HepG2 (cell line): ENCODE results near the gene PLLP. TPM values are rescaled to one million over a fixed set of nuclear protein-coding genes. Genes with fewer than 3 reads are reported as not detected.
A peak's percentile ranks its signal among the peaks of the same experiment; 100 is the strongest.

Experiments
- ATF7-NPFF ChIP-seq: sonication (generic); formaldehyde crosslinking; IDR thresholded peaks from 2 replicates; pipeline ENCODE4 v1.8.1; 2023; ENCODE audit warnings: mild to moderate bottlenecking, low read depth, missing genetic modification reagents, moderate library complexity
- KLF12 ChIP-seq: sonication (generic); formaldehyde crosslinking; IDR thresholded peaks from 2 replicates; pipeline ENCODE4 v1.4.0; 2020; ENCODE audit warnings: missing genetic modification reagents, borderline replicate concordance
- PRMT3 ChIP-seq: sonication (generic); formaldehyde crosslinking; IDR thresholded peaks from 2 replicates; pipeline ENCODE4 v1.8.1; 2022; ENCODE audit warnings: low read depth, mild to moderate bottlenecking, moderate library complexity, missing genetic modification reagents, borderline replicate concordance
- RFXANK ChIP-seq: IDR thresholded peaks from 2 replicates; pipeline ENCODE4 v1.6.1; 2016
- U2AF1 ChIP-seq: fragments of 200-400 bp; formaldehyde crosslinking; optimal IDR thresholded peaks from 2 replicates; pipeline ENCODE3; 2017; ENCODE audit warnings: mild to moderate bottlenecking, low read depth, low read length
- U2AF2 ChIP-seq: fragments of 200-400 bp; formaldehyde crosslinking; IDR thresholded peaks from 2 replicates; pipeline ENCODE4 v1.6.1; 2017; ENCODE audit warnings: low read depth, mild to moderate bottlenecking, low read length
- ZNF7 ChIP-seq: IDR thresholded peaks from 2 replicates; pipeline ENCODE4 v1.6.1; 2016; ENCODE audit warnings: missing biosample characterization, missing genetic modification reagents
- ZNF724P ChIP-seq: sonication (generic); formaldehyde crosslinking; IDR thresholded peaks from 2 replicates; pipeline ENCODE4 v1.8.0; 2022; ENCODE audit warnings: missing genetic modification reagents, borderline replicate concordance
- ZNF850 ChIP-seq: sonication (generic); formaldehyde crosslinking; conservative IDR thresholded peaks from 2 replicates; pipeline ENCODE4 v1.9.0; 2021; ENCODE audit warnings: mild to moderate bottlenecking, missing genetic modification reagents
- polyA plus RNA-seq, 8 experiments: library from polyadenylated mRNA; depleted of rRNA in 3 of 8; stranded (reverse) in 7 of 8; unstranded in 1 of 8; fragments of >200 nt; fragmentation: Illumina TruSeq in 4 of 8; extraction: Trizol in 4 of 8; gene quantifications; 2 replicates each; pipeline versions ENCODE4 v1.2.1 to v1.2.3, GENCODE V29; 2011 to 2016; ENCODE audit warnings: low read depth in 4 of 8, missing spikeins in 1 of 8, mixed read lengths in 1 of 8; ENCODE audit not compliant: insufficient read depth in 1 of 8
- total RNA-seq, 5 experiments: library from RNA; depleted of rRNA; stranded (reverse); fragments of >200 nt; fragmentation: Illumina TruSeq; extraction: Trizol; gene quantifications; 2 replicates each; pipeline ENCODE4 v1.2.3, GENCODE V29; 2016; ENCODE audit warnings: low read depth in 1 of 5
- TF ChIP-seq, protein P1 (sequence below): IDR thresholded peaks from 2 replicates; pipeline ENCODE4 v1.6.1; 2016; ENCODE audit warnings: low read depth, missing genetic modification reagents, missing compliant biosample characterization
- TF ChIP-seq, protein P2 (sequence below): sonication (generic); formaldehyde crosslinking; IDR thresholded peaks from 2 replicates; pipeline ENCODE4 v1.8.0; 2022; ENCODE audit warnings: missing genetic modification reagents, mild to moderate bottlenecking, inconsistent platforms, borderline replicate concordance
- TF ChIP-seq, protein P3 (sequence below): conservative IDR thresholded peaks from 2 replicates; pipeline ENCODE4 v1.6.1; 2018; ENCODE audit warnings: missing genetic modification reagents
- TF ChIP-seq, protein P4 (sequence below): sonication (generic); formaldehyde crosslinking; IDR thresholded peaks from 2 replicates; pipeline ENCODE4 v1.5.0; 2020; ENCODE audit warnings: mild to moderate bottlenecking, missing genetic modification reagents, borderline replicate concordance
- TF ChIP-seq, protein P5 (sequence below): IDR thresholded peaks from 2 replicates; pipeline ENCODE4 v1.6.1; 2016; ENCODE audit warnings: low read depth

Gene PLLP
- total and polyA plus RNA-seq, 2 of the 13 experiments (the other 11 are each of a cell fraction or from before 2014, with no cell fraction given), result 60.6 to 127 TPM

DNA sequence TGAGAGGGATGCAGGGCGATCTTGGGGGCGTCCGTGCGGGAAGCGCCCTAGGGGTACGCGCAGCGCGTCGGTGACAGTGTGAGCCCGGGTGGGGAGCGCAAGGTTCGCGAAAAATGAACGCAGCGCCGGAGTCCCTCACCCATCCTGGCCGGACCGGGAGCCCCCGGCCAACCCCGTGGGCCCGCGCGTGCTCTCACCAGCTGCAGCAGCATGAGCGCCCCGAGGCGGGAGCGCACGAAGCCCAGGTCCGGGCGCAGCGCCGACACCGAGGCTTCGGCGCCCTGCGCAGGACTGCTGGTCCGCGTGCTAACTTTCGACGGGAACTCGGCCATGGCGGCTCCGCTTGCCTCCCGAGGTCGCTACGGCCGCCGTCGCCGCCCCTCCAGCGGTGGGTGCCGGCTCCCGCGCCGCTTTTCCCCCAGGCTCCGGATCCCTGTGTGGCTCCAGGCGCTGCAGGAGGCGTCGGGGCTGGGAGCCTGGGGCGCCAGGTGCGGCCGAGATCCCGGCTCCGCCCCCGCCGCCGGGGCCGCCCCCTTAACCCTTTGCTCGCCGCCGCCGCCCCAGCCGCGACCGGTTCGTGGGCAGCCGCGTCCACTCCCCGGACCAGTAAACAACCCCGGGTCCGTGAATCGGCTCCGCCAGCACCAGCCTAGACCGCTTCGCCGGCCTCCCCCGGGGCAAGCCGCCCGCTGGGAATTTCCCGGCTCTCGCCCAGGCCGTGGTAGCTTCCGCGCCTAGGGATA, at the start of gene PLLP (continued):
- TF ChIP-seq, protein P1, sequence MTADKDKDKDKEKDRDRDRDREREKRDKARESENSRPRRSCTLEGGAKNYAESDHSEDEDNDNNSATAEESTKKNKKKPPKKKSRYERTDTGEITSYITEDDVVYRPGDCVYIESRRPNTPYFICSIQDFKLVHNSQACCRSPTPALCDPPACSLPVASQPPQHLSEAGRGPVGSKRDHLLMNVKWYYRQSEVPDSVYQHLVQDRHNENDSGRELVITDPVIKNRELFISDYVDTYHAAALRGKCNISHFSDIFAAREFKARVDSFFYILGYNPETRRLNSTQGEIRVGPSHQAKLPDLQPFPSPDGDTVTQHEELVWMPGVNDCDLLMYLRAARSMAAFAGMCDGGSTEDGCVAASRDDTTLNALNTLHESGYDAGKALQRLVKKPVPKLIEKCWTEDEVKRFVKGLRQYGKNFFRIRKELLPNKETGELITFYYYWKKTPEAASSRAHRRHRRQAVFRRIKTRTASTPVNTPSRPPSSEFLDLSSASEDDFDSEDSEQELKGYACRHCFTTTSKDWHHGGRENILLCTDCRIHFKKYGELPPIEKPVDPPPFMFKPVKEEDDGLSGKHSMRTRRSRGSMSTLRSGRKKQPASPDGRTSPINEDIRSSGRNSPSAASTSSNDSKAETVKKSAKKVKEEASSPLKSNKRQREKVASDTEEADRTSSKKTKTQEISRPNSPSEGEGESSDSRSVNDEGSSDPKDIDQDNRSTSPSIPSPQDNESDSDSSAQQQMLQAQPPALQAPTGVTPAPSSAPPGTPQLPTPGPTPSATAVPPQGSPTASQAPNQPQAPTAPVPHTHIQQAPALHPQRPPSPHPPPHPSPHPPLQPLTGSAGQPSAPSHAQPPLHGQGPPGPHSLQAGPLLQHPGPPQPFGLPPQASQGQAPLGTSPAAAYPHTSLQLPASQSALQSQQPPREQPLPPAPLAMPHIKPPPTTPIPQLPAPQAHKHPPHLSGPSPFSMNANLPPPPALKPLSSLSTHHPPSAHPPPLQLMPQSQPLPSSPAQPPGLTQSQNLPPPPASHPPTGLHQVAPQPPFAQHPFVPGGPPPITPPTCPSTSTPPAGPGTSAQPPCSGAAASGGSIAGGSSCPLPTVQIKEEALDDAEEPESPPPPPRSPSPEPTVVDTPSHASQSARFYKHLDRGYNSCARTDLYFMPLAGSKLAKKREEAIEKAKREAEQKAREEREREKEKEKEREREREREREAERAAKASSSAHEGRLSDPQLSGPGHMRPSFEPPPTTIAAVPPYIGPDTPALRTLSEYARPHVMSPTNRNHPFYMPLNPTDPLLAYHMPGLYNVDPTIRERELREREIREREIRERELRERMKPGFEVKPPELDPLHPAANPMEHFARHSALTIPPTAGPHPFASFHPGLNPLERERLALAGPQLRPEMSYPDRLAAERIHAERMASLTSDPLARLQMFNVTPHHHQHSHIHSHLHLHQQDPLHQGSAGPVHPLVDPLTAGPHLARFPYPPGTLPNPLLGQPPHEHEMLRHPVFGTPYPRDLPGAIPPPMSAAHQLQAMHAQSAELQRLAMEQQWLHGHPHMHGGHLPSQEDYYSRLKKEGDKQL (CRISPR knock-in tag), result no peak
- no peak for TF ChIP-seq U2AF1
- TF ChIP-seq, protein P2, sequence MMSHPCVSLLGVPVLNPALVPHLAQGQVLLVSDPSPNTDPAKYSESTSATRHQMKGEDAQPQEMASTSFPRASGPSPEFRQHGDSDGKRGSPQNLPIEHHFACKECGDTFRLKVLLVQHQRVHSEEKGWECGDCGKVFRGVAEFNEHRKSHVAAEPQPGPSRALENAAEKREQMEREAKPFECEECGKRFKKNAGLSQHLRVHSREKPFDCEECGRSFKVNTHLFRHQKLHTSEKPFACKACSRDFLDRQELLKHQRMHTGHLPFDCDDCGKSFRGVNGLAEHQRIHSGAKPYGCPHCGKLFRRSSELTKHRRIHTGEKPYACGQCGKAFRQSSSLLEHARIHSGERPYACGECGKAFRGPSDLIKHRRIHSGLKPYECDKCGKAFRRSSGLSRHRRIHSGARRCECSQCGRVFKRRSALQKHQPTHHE (CRISPR knock-in tag), result peak; percentile 77
- TF ChIP-seq, protein P3, sequence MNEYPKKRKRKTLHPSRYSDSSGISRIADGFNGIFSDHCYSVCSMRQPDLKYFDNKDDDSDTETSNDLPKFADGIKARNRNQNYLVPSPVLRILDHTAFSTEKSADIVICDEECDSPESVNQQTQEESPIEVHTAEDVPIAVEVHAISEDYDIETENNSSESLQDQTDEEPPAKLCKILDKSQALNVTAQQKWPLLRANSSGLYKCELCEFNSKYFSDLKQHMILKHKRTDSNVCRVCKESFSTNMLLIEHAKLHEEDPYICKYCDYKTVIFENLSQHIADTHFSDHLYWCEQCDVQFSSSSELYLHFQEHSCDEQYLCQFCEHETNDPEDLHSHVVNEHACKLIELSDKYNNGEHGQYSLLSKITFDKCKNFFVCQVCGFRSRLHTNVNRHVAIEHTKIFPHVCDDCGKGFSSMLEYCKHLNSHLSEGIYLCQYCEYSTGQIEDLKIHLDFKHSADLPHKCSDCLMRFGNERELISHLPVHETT (CRISPR knock-in tag), result 0 out of 2 replicates have a peak, but pooled peaks have one; percentile 29
- TF ChIP-seq, protein P4, sequence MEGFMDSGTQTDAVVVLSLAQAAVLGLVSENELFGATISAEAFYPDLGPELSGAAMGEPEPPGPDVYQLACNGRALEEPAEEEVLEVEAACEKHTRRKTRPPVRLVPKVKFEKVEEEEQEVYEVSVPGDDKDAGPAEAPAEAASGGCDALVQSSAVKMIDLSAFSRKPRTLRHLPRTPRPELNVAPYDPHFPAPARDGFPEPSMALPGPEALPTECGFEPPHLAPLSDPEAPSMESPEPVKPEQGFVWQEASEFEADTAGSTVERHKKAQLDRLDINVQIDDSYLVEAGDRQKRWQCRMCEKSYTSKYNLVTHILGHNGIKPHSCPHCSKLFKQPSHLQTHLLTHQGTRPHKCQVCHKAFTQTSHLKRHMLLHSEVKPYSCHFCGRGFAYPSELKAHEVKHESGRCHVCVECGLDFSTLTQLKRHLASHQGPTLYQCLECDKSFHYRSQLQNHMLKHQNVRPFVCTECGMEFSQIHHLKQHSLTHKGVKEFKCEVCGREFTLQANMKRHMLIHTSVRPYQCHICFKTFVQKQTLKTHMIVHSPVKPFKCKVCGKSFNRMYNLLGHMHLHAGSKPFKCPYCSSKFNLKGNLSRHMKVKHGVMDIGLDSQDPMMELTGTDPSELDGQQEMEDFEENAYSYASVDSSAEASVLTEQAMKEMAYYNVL (CRISPR knock-in tag), result peak; percentile 53; the same call in 1 of the 2 replicates
- TF ChIP-seq ZNF7 (CRISPR knock-in tag), result no peak
- TF ChIP-seq ZNF724P, result peak; percentile 97; the same call in 1 of the 2 replicates
- TF ChIP-seq, protein P5, sequence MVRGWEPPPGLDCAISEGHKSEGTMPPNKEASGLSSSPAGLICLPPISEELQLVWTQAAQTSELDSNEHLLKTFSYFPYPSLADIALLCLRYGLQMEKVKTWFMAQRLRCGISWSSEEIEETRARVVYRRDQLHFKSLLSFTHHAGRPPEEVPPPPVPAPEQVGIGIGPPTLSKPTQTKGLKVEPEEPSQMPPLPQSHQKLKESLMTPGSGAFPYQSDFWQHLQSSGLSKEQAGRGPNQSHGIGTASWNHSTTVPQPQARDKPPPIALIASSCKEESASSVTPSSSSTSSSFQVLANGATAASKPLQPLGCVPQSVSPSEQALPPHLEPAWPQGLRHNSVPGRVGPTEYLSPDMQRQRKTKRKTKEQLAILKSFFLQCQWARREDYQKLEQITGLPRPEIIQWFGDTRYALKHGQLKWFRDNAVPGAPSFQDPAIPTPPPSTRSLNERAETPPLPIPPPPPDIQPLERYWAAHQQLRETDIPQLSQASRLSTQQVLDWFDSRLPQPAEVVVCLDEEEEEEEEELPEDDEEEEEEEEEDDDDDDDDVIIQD, result no peak
- TF ChIP-seq ATF7-NPFF (CRISPR knock-in tag), result peak; percentile 98
- TF ChIP-seq PRMT3 (CRISPR knock-in tag), result peak; percentile 91; the same call in 1 of the 2 replicates
- no peak for TF ChIP-seq U2AF2
- TF ChIP-seq KLF12, result peak; percentile 73; the same call in 1 of the 2 replicates
- 0 out of 2 replicates have a peak, but pooled peaks have one; percentile 24 for TF ChIP-seq RFXANK
- TF ChIP-seq ZNF850 (CRISPR knock-in tag), result no peak
